HTR-8/SVneo (cell line): ENCODE results near the gene UBL7.
A peak's percentile ranks its signal among the peaks of the same experiment; 100 is the strongest.
"Not testable (repeated sequence)": the region's sequence is repeated elsewhere in the genome, so short reads cannot be mapped to it uniquely, and the experiment has no call there.

Experiments
- DNase-seq: peaks from one replicate; pipeline ENCODE4 v3.0.0; 2011; ENCODE audit warnings: low spot score, mixed read lengths; ENCODE audit not compliant: insufficient read length
- FAIRE-seq: peaks from 2 replicates; lab custom pipeline; 2011; peaks lifted over from hg19 to GRCh38; lab: Jason Lieb, UNC

Gene UBL7

GRCh38 chr15:74464897-74465296 is 3.9 kb upstream of the UBL7 start:
- FAIRE-seq: no peak
- DNase-seq: no peak

- DNase-seq: no peak
- no peak for FAIRE-seq
Observed at GRCh38 chr15:74464216-74464615, 3.3 kb upstream of the UBL7 start.

- DNase-seq (no peak), FAIRE-seq (no peak)
Observed at GRCh38 chr15:74463634-74464033, 2.7 kb upstream of the UBL7 start.

GRCh38 chr15:74461847-74462511 is 1.0 kb upstream of the UBL7 start:
- DNase-seq: peak; percentile 29

GRCh38 chr15:74460298-74460697 is 662 bp downstream of the UBL7 start:
- FAIRE-seq (no peak), DNase-seq (no peak)

More at GRCh38 chr15:74461847-74462511, 1.0 kb upstream of the UBL7 start:
- FAIRE-seq: no peak

- DNase-seq, FAIRE-seq: not testable (repeated sequence)
Observed at GRCh38 chr15:74459798-74460197, 1.2 kb downstream of the UBL7 start.

GRCh38 chr15:74458473-74458872 is 2.5 kb downstream of the UBL7 start:
- no peak for FAIRE-seq
- no peak for DNase-seq

GRCh38 chr15:74457036-74457435 is 3.9 kb downstream of the UBL7 start:
- FAIRE-seq, DNase-seq: not testable (repeated sequence)

- DNase-seq: no peak
- FAIRE-seq: no peak
Observed at GRCh38 chr15:74454764-74455500, 6.0 kb downstream of the UBL7 start.

GRCh38 chr15:74453925-74454763 is 6.8 kb downstream of the UBL7 start:
- DNase-seq: no peak
- FAIRE-seq: no peak

- no peak for FAIRE-seq
- DNase-seq: no peak
Observed at GRCh38 chr15:74451861-74452835, 8.8 kb downstream of the UBL7 start.

GRCh38 chr15:74451322-74451721 is 9.6 kb downstream of the UBL7 start:
- DNase-seq (no peak), FAIRE-seq (no peak)

GRCh38 chr15:74449643-74450205 is 11.2 kb downstream of the UBL7 start:
- no peak for FAIRE-seq
- DNase-seq: no peak

GRCh38 chr15:74449095-74449494 is 11.9 kb downstream of the UBL7 start:
- DNase-seq: no peak
- FAIRE-seq: no peak

- DNase-seq: no peak
- no peak for FAIRE-seq
Observed at GRCh38 chr15:74445816-74446763, 14.9 kb downstream of the UBL7 start.

- DNase-seq: no peak
- FAIRE-seq: no peak
Observed at GRCh38 chr15:74444106-74445062, 16.6 kb downstream of the UBL7 start.
